Ovary (tissue), 9 donors: ENCODE measurements around the gene DICER1. TPM values are rescaled to one million over a fixed set of nuclear protein-coding genes. Genes with fewer than 3 reads are reported as not detected.

Experiments used
- DNase-seq, 5 donors: peaks; one replicate each; pipeline ENCODE4 v3.0.0-alpha.2; 2019 to 2020
- H3K27ac ChIP-seq, 2 donors: fragments of 200-600 bp; one replicate each; pipeline versions ENCODE4 v1.5.1 to v1.8.0; 2019 to 2022
- H3K27me3 ChIP-seq: fragments of 200-600 bp; one replicate; pipeline ENCODE4 v1.8.0; 2022
- H3K36me3 ChIP-seq: fragments of 200-600 bp; sonication (generic); one replicate; pipeline ENCODE4 v1.5.1; 2019
- H3K4me1 ChIP-seq: one replicate; pipeline ENCODE4 v1.8.1; 2013; ENCODE audit warnings: mild to moderate bottlenecking, moderate library complexity; ENCODE audit not compliant: insufficient read depth
- H3K4me3 ChIP-seq: fragments of 200-600 bp; sonication (generic); one replicate; pipeline ENCODE4 v1.5.1; 2017
- H3K9me3 ChIP-seq, 2 donors: fragments of 200-600 bp in 1 of 2; sonication (generic) in 1 of 2; one replicate each; pipeline versions ENCODE4 v1.5.1 to v1.8.1; 2013 to 2019; ENCODE audit warnings: mild to moderate bottlenecking in 1 of 2, moderate library complexity in 1 of 2
- EP300 ChIP-seq: sonication (generic); formaldehyde crosslinking; IDR thresholded peaks from one replicate; pipeline ENCODE4 v1.6.1; 2017; ENCODE audit warnings: antibody characterized with exemption
- POLR2A ChIP-seq: fragments of 450-650 bp; IDR thresholded peaks from one replicate; pipeline ENCODE4 v1.6.1; 2017; ENCODE audit warnings: antibody characterized with exemption, mild to moderate bottlenecking, moderate library complexity
- WGBS, 3 donors: extraction: QIAGEN DNeasy Blood & Tissue Kit in 1 of 3; methylation state at CpG; one replicate each; pipeline versions ENCODE4 v1.1.5 to v1.1.7; 2013 to 2017; 5-methylcytosine and 5-hydroxymethylcytosine counted together
- intact Hi-C, 4 donors: fragments of 100-400 bp; cut with DNase I; formaldehyde crosslinking; loops; one replicate each; pipeline versions ENCODE4 v1.11.0 to v1.15.1; 2022 to 2023
- polyA plus RNA-seq, 2 donors: library from polyadenylated mRNA; stranded (reverse); fragments of 200-250 nt in 1 of 2; fragments of 350-450 nt in 1 of 2; fragmentation: Illumina TruSeq in 1 of 2; extraction: RNeasy Lipid Tissue Mini Kit (QIAGEN cat#74804) in 1 of 2; gene quantifications; one replicate each; pipeline ENCODE4 v1.2.3, GENCODE V29; 2013 to 2014
- total RNA-seq, 7 donors: library from RNA; depleted of rRNA in 2 of 7; stranded (reverse); fragments of >200 nt in 2 of 7; fragmentation: NEBNext Ultra II Directional in 3 of 7; extraction: Animal tissue kit (Norgen Biotek cat#: 25700) in 3 of 7; gene quantifications; one replicate each; pipeline versions ENCODE4 v1.1.0 to v1.2.4, GENCODE V29; 2016 to 2023
- TF ChIP-seq, protein P1 (sequence below), 3 donors: fragments of 450-650 bp in 2 of 3; fragments of 200-600 bp in 1 of 3; IDR thresholded peaks; one replicate each; pipeline versions ENCODE4 v1.5.1 to v1.8.0; 2016 to 2022; ENCODE audit warnings: antibody characterized with exemption in 3 of 3, mild to moderate bottlenecking in 1 of 3
- donor health status: DM: no; HTN: no; CAD: no; lungs with moderate emphysema.
- donor health status: DM: no; HTN: no; CAD: no.
- donor health status: Bipolar disorder and iron deficiency.
- donor health status: DM: yes; HTN: yes; CAD: no.
- donor health status: DM: no; HTN: no; CAD: no.
- donor health status: DM: yes; HTN: yes; CAD: no.

Gene DICER1
- total and polyA plus RNA-seq, 9 donors: 9.6 to 54.7 (median 47.4) TPM

- 81 to 87% (median 84%) methylated on average over 2 of the region's 2 CpGs for WGBS, 3 donors
- H3K9me3 ChIP-seq: no peaks in the 10 kb centered on the region
- DNase-seq: no peak
- TF ChIP-seq EP300: no peak
- TF ChIP-seq, protein P1, sequence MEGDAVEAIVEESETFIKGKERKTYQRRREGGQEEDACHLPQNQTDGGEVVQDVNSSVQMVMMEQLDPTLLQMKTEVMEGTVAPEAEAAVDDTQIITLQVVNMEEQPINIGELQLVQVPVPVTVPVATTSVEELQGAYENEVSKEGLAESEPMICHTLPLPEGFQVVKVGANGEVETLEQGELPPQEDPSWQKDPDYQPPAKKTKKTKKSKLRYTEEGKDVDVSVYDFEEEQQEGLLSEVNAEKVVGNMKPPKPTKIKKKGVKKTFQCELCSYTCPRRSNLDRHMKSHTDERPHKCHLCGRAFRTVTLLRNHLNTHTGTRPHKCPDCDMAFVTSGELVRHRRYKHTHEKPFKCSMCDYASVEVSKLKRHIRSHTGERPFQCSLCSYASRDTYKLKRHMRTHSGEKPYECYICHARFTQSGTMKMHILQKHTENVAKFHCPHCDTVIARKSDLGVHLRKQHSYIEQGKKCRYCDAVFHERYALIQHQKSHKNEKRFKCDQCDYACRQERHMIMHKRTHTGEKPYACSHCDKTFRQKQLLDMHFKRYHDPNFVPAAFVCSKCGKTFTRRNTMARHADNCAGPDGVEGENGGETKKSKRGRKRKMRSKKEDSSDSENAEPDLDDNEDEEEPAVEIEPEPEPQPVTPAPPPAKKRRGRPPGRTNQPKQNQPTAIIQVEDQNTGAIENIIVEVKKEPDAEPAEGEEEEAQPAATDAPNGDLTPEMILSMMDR (IDR thresholded peaks at IDR 0.05): no peak
- no peak for TF ChIP-seq POLR2A
- intact Hi-C loops: no loop called here
- H3K27ac ChIP-seq: no peak overlapping the region
- peaks cover 2% of the 10 kb centered on the region for H3K4me1 ChIP-seq
- H3K27me3 ChIP-seq: no peaks in the 10 kb centered on the region
- no peak overlapping the region for H3K4me3 ChIP-seq
- H3K36me3 ChIP-seq: no peaks in the 10 kb centered on the region
Measured at GRCh38 chr14:95163132-95163531, 5.8 kb upstream of the DICER1 start.

- no peaks in the 10 kb centered on the region for H3K27me3 ChIP-seq
- H3K9me3 ChIP-seq: no peaks in the 10 kb centered on the region
- H3K36me3 ChIP-seq: no peaks in the 10 kb centered on the region
- no peak for DNase-seq
- no peak overlapping the region for H3K4me3 ChIP-seq
- TF ChIP-seq, protein P1 (IDR thresholded peaks at IDR 0.05): no peak
- TF ChIP-seq EP300: no peak
- TF ChIP-seq POLR2A: no peak
- peaks cover 3% of the 10 kb centered on the region for H3K4me1 ChIP-seq
- H3K27ac ChIP-seq: no peak overlapping the region
- WGBS, 3 donors: 59 to 64% (median 63%) methylated on average over 2 of the region's 2 CpGs
- intact Hi-C loops: no loop called here
Measured at GRCh38 chr14:95162641-95163040, 5.3 kb upstream of the DICER1 start.

DNA sequence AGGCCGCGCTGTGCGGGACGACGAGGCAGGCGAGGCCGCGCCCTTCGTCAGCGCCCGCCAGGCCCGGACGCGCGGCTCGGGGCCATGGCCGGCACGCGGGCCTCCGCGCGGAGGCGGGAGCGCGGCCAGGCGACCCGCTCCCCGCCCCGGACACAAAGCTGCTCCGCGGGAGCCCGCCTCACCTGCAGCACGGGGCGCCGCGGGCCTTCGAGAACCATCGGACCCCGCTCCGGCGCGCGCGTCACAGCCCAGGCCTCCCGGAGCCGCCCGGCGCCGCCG lies 342 bp downstream of the DICER1 start:
- 0% methylated on average over 24 to 50 of the region's 50 CpGs for WGBS, 3 donors
- H3K27me3 ChIP-seq: no peaks in the 10 kb centered on the region
- H3K36me3 ChIP-seq: no peaks in the 10 kb centered on the region
- peak overlapping the region; percentile 91 for H3K4me3 ChIP-seq
- intact Hi-C loops: loop anchor here in 1 of 4 donors (5.0 kb wide), 1 partner anchor 375 kb away; no protein-coding TSS in a partner anchor
- no peaks in the 10 kb centered on the region for H3K9me3 ChIP-seq
- H3K4me1 ChIP-seq: peaks cover 16% of the 10 kb centered on the region
- no peak for TF ChIP-seq EP300
- TF ChIP-seq, protein P1 (IDR thresholded peaks at IDR 0.05): no peak
- no peak for TF ChIP-seq POLR2A
- H3K27ac ChIP-seq: peak overlapping the region; percentile 91 to 93
- no peak for DNase-seq

DNA sequence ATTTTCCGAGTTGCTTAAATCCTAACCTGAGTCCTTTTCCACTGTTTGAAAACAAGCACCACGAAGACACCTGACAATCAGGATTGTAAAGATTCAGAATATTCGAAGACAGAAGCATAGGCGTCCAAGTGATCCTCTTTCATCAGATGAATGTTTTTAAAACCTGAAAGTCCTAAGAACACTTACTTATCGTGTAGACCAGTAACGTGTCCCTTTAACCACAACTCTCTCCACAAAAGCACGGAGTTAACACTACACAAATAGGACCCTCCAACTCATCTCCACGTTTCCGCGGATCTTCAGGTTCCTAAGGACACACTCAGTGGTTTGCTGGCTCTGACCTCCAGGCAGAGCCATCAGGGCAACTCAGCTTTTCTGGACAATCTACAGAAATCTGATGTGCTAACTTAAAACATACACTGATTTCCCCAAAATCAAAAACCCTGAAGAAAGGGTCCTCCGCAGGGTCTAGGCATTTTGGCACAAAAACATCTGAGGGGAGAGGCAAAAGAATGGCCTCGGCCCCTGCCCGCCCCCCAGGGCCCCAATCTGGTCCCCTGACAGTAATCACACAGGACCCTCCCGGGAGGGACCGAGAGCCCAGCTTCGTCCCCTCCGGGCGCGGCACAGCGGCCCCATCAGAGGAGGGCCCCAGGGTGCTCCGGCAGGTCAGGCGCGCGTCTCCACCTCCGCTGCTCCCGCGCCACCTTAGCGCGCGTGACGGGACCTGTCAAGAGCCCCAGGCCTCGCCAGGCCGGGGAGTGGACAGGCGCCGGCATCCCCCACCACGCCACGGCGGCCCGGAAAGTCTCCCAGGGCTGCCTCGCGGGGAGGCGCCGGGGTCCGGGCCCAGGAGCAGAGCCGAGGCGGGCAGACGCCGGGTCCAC lies 925 bp downstream of the DICER1 start:
- intact Hi-C loops: loop anchor here in 1 of 4 donors (5.0 kb wide), 1 partner anchor 376 kb away; no protein-coding TSS in a partner anchor
- no peaks in the 10 kb centered on the region for H3K9me3 ChIP-seq
- no peaks in the 10 kb centered on the region for H3K36me3 ChIP-seq
- no peaks in the 10 kb centered on the region for H3K27me3 ChIP-seq
- peaks cover 16% of the 10 kb centered on the region for H3K4me1 ChIP-seq
- 1 to 2% (median 1%) methylated on average over 43 to 48 of the region's 48 CpGs for WGBS, 3 donors
- TF ChIP-seq, protein P1 (IDR thresholded peaks at IDR 0.05): no peak
- peak overlapping the region; percentile 91 to 93 for H3K27ac ChIP-seq
- H3K4me3 ChIP-seq: peak overlapping the region; percentile 91
- DNase-seq: peak; percentile 33 to 68 (median 53)
